ENCODE results near the gene RAD50. TPM values are rescaled to one million over a fixed set of nuclear protein-coding genes. Genes with fewer than 3 reads are reported as not detected.

The RAD50 gene
- total RNA-seq, 4 donors from 2014 or later = 24.0 to 39.9 (median 29.3) TPM

DNA sequence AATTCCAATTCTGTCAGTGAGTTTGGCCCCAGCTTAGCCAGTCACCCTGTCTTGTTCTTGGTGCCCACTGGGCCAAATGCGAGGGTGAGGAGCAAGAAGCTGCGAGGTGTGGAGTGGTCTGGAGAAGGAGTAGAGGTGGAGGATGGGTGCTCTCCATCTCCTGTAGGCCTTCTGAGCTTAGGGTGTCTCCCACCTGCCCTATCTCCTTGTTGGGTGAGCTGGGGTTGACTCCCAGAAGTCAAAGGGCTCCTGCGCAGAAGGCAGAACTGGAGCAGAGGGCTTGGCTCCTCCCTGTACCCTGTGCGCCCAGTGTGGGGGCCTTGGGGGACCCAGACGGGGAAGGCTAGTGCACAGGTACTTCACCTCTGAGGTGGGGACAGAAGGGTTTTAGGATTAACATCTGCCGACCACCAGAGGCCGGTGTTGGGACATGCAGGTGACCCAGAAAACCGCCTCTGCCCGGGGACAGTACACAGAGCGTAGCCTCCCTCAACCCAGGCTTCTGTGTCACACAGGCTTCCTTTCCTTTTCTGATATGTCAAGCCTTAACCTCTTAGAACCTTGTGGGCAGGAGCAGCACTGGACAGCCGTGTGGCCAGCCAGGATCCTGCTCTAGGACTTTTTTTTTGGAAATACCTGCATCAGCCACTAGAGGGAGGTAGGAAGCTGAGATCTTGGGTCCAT is 30.3 kb upstream of the RAD50 start:
- Histone ChIP-seq H3K4me3 (no peak overlapping the region), H3K27ac (replicated peaks in 1 of 4) (no peak overlapping the region), H3K9me3 (peaks cover 0 to 3% (median 0%) of the 10 kb centered on the region in 4 donors), H3K36me3 (no peaks in the 10 kb centered on the region), H3K4me1 (peaks cover 0 to 5% (median 4%) of the 10 kb centered on the region in 4 donors), H3K27me3 (no peaks in the 10 kb centered on the region)
- no peak for DNase-seq (ENCODE audit: extremely low spot score)
- TF ChIP-seq POLR2AphosphoS5 (IDR thresholded peaks at IDR 0.05) (no peak), POLR2A (IDR thresholded peaks at IDR 0.05; ENCODE audit: low read depth) (no peak), EP300 (IDR thresholded peaks at IDR 0.05) (no peak)
- TF ChIP-seq, protein P1, sequence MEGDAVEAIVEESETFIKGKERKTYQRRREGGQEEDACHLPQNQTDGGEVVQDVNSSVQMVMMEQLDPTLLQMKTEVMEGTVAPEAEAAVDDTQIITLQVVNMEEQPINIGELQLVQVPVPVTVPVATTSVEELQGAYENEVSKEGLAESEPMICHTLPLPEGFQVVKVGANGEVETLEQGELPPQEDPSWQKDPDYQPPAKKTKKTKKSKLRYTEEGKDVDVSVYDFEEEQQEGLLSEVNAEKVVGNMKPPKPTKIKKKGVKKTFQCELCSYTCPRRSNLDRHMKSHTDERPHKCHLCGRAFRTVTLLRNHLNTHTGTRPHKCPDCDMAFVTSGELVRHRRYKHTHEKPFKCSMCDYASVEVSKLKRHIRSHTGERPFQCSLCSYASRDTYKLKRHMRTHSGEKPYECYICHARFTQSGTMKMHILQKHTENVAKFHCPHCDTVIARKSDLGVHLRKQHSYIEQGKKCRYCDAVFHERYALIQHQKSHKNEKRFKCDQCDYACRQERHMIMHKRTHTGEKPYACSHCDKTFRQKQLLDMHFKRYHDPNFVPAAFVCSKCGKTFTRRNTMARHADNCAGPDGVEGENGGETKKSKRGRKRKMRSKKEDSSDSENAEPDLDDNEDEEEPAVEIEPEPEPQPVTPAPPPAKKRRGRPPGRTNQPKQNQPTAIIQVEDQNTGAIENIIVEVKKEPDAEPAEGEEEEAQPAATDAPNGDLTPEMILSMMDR (IDR thresholded peaks at IDR 0.05) = peak; percentile 67 to 87 (median 68)
- intact Hi-C loops (cut with DNase I) = no loop called here
- 45% methylated on average over 11 of the region's 11 CpGs for WGBS

DNA sequence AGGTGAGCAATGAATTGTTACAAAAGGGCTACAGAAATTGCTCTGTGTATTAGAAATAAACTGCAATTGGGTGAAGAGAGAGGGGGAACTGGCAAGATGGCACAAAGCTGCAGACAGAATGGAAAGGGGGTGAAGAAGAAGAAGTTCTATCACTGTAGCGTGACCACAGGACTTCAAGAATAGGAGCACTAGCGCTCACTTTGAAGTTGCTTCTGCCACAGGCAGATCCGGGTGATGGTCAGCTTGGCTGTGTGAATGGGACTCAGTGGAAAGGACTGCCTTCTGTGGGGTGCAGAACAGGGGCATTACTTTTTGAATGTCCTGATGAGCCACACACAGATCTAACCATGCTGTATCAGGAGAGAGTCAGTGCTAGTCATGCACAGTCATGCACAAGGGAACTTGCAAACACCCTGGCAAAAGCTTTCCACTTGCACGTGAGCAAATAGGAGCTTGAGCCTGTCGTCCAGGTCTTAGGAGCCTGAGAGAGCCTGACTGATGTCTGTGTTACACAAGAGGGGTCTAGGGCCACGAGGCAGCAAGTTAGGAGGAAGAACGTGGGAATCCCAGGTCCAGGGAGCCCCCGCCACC is 29.7 kb upstream of the RAD50 start:
- no peak for TF ChIP-seq POLR2A (IDR thresholded peaks at IDR 0.05; ENCODE audit: low read depth)
- TF ChIP-seq, protein P1 (IDR thresholded peaks at IDR 0.05) = no peak
- no peak for TF ChIP-seq EP300 (IDR thresholded peaks at IDR 0.05)
- no peak for TF ChIP-seq POLR2AphosphoS5 (IDR thresholded peaks at IDR 0.05)
- Histone ChIP-seq H3K36me3 (no peaks in the 10 kb centered on the region), H3K4me1 (peaks cover 0 to 5% (median 4%) of the 10 kb centered on the region in 4 donors), H3K27ac (replicated peaks in 1 of 4) (no peak overlapping the region), H3K4me3 (no peak overlapping the region), H3K27me3 (no peaks in the 10 kb centered on the region), H3K9me3 (no peaks in the 10 kb centered on the region)
- no peak for DNase-seq (ENCODE audit: extremely low spot score)
- intact Hi-C loops (cut with DNase I) = no loop called here
- 73% methylated on average over 8 of the region's 8 CpGs for WGBS

DNA sequence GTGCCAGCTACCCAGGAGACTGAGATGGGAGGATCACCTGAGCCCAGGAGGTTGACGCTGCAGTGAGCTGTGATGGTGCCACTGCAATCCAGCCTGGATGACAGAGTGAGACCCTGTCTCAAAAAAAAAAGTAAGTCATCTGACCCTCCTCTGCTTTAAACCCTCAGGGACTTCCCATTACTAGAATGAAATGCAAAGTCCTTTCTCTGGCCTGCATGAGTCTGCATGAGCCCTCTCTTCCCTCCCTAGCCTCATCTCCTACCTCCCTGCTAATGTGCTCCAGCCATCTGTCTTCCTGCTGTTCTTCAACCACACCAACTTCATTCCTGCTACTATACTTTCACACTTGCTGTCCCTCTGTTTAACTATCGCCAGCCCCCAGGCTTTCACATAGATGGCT is 28.8 kb upstream of the RAD50 start:
- WGBS = 99% methylated on average over 2 of the region's 2 CpGs

DNA sequence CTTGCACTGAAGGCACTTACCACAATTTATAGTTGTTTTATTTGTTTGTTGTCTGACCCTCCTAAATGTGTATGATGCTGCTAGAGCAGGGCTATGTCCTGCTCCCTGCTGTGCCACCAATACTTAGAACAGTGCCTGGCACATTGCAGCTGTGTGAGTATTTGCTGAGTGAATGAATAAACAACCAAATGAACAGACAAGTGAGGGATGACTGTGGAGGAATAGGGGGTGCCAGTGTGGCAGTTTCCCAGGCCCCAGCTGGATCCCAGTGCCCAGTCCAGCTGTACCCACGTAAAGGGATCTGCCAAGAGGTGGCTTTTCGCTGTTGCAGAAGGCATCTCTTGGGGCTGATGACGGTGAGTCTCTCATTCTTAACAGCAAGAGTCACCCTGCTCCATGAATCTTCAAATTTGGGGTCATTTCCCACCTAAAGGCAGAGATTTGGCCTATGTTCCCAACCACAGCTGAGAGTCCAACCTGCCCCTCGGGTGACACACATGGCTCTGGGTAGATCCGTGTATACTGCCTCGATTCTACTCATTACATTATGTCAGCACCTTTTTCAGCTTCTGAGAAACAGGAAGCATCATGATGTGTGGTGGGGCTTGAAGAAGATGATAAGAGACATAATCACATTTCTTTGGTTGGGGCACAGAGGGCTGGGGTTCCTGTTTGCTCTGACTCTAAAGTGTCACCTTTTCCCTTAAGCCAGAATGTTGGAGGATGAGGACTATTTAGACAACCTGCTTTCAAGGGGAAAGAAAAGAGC is 27.7 kb upstream of the RAD50 start:
- H3K36me3 ChIP-seq = no peaks in the 10 kb centered on the region
- WGBS = 44% methylated on average over 3 of the region's 6 CpGs
- TF ChIP-seq POLR2A (IDR thresholded peaks at IDR 0.05; ENCODE audit: low read depth) = no peak
- TF ChIP-seq, protein P1 (IDR thresholded peaks at IDR 0.05) = no peak
- TF ChIP-seq EP300 (IDR thresholded peaks at IDR 0.05) = no peak
- no peak for TF ChIP-seq POLR2AphosphoS5 (IDR thresholded peaks at IDR 0.05)
- H3K4me3 ChIP-seq = no peak overlapping the region
- intact Hi-C loops (cut with DNase I) = no loop called here
- no peak overlapping the region for H3K27ac ChIP-seq (replicated peaks in 1 of 4)
- no peak for DNase-seq (ENCODE audit: extremely low spot score)
- H3K27me3 ChIP-seq = no peaks in the 10 kb centered on the region
- peaks cover 0 to 5% (median 4%) of the 10 kb centered on the region in 4 donors for H3K4me1 ChIP-seq
- H3K9me3 ChIP-seq = no peaks in the 10 kb centered on the region

More for the DNA sequence above, 28.8 kb upstream of the RAD50 start:
- Histone ChIP-seq H3K36me3 (no peaks in the 10 kb centered on the region), H3K4me1 (peaks cover 0 to 5% (median 4%) of the 10 kb centered on the region in 4 donors), H3K27me3 (no peaks in the 10 kb centered on the region), H3K27ac (replicated peaks in 1 of 4) (no peak overlapping the region), H3K9me3 (no peaks in the 10 kb centered on the region), H3K4me3 (no peak overlapping the region)
- intact Hi-C loops (cut with DNase I) = no loop called here
- no peak for DNase-seq (ENCODE audit: extremely low spot score)
- no peak for TF ChIP-seq POLR2AphosphoS5 (IDR thresholded peaks at IDR 0.05)
- no peak for TF ChIP-seq EP300 (IDR thresholded peaks at IDR 0.05)
- TF ChIP-seq, protein P1 (IDR thresholded peaks at IDR 0.05) = no peak
- TF ChIP-seq POLR2A (IDR thresholded peaks at IDR 0.05; ENCODE audit: low read depth) = no peak

All from esophagus muscularis mucosa (tissue), 4 donors.